ENCODE measurements around the gene DEPDC1B. TPM values are rescaled to one million over a fixed set of nuclear protein-coding genes. Genes with fewer than 3 reads are reported as not detected.
"Not testable (repeated sequence)": the region's sequence is repeated elsewhere in the genome, so short reads cannot be mapped to it uniquely, and the experiment has no call there.

The DEPDC1B gene
- total RNA-seq, 4 donors from 2014 or later, result 2.7 to 3.2 (median 2.9) TPM; not detected in 1

DNA sequence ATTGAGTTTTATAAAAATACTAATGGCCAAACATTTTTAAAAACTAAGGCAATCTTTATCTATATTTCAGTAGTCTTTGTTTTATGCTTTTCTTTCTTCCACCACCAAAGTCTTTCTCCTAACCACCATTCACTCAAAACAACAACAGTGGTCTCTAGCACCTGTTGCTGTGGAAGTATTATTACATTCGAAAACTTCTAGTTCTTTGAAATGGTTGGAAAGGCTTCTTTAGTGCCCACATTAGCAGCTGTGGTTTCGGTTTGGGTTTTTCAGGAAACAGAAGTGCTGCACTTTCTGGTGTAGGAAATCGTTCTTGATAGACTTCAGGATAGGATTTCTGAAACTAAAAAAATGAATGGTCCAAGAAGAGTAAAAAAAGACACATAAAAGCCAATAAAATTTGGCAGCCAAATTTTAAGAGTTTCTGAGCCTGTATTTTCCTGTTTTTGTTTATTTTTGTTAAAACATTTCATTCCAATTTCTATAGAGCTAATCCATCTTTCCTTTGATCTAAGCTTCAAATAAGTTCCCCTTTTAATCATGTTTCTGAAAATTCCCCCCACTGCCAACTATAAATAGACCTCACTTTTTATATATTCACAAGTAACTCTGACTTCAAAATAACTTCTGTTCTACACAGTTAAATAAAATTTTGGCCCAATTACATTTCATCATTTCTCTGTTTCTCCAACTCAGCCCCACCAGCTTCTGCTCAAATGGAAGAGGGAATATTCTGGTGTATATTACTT, 102.2 kb downstream of the DEPDC1B start:
- H3K4me3 ChIP-seq, result no peak overlapping the region
- H3K36me3 ChIP-seq, result no peaks in the 10 kb centered on the region
- H3K4me1 ChIP-seq, result peaks cover 0 to 18% (median 0%) of the 10 kb centered on the region in 4 donors
- no peak for DNase-seq
- H3K9me3 ChIP-seq, result no peaks in the 10 kb centered on the region
- 56 to 79% methylated on average over 3 of the region's 3 CpGs for WGBS, 2 donors (ENCODE audit: low coverage in 1 of 2)
- intact Hi-C loops (cut with DNase I; ENCODE audit: low total_unique reads), result no loop called here
- TF ChIP-seq, protein P1, sequence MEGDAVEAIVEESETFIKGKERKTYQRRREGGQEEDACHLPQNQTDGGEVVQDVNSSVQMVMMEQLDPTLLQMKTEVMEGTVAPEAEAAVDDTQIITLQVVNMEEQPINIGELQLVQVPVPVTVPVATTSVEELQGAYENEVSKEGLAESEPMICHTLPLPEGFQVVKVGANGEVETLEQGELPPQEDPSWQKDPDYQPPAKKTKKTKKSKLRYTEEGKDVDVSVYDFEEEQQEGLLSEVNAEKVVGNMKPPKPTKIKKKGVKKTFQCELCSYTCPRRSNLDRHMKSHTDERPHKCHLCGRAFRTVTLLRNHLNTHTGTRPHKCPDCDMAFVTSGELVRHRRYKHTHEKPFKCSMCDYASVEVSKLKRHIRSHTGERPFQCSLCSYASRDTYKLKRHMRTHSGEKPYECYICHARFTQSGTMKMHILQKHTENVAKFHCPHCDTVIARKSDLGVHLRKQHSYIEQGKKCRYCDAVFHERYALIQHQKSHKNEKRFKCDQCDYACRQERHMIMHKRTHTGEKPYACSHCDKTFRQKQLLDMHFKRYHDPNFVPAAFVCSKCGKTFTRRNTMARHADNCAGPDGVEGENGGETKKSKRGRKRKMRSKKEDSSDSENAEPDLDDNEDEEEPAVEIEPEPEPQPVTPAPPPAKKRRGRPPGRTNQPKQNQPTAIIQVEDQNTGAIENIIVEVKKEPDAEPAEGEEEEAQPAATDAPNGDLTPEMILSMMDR (IDR thresholded peaks at IDR 0.05), result no peak
- TF ChIP-seq EP300 (IDR thresholded peaks at IDR 0.05; ENCODE audit: low read depth), result no peak
- in situ Hi-C loops (cut with MboI; ENCODE audit: low pct_ligation_motif_present in 1 of 4, low pct_unique_long_range_greater_than_20kb in 1 of 4, low sequenced_read_pairs in 3 of 4), result loop anchor here in 1 of 4 donors (25.0 kb wide), 1 partner anchor 785 kb away; no protein-coding TSS in a partner anchor
- H3K27me3 ChIP-seq, result no peaks in the 10 kb centered on the region
- no peak overlapping the region for H3K27ac ChIP-seq

DNA sequence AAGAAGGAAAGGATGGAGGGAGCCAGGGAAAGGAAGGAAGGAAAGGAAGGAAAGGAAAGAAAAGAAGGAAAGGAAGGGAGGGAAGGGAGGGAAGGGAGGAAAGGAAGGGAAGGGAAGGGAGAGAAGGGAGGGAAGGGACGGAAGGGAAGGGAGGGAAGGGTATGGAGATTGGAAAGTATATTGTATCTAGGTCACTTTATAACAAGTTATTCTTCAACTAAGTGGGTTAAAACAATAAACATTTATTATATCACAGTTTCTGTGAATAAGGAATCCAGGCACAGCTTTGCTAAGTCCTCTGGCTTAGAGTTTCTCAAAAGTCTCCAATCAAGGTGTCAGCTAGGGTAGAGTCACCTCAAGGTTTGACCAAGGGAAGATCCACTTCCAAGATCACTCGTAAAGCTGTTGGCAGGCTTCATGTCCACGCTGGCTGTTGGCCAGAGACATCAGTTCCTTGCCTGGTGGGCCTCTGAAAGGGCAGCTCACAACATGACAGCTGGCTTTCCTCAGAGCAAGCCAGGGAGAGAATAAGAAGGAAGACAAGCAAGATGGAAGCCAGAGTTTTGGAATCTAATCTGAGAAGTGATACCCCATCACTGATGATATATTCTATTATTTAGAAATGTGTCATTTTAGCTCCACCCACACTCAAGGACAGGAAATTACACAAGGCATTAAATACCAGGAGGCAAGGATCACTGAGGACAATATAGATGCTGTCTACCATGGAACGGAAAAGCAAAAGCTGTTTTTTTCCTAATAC, 105.1 kb downstream of the DEPDC1B start:
- no peaks in the 10 kb centered on the region for H3K36me3 ChIP-seq
- H3K27me3 ChIP-seq, result no peaks in the 10 kb centered on the region
- no peak overlapping the region for H3K4me3 ChIP-seq
- peak; percentile 10 for DNase-seq
- H3K27ac ChIP-seq, result peak overlapping the region in 1 of 4 donors; percentile 23
- TF ChIP-seq EP300 (IDR thresholded peaks at IDR 0.05; ENCODE audit: low read depth) (no peak), POLR2A (IDR thresholded peaks at IDR 0.05) (no peak), POLR2AphosphoS5 (IDR thresholded peaks at IDR 0.05) (no peak)
- TF ChIP-seq, protein P1 (IDR thresholded peaks at IDR 0.05), result no peak
- no peaks in the 10 kb centered on the region for H3K9me3 ChIP-seq
- H3K4me1 ChIP-seq, result peaks cover 0 to 18% (median 0%) of the 10 kb centered on the region in 4 donors
- intact Hi-C loops (cut with DNase I; ENCODE audit: low total_unique reads), result loop anchor here (1.0 kb wide), 1 partner anchor 33 kb away; no protein-coding TSS in a partner anchor
- in situ Hi-C loops (cut with MboI; ENCODE audit: low pct_ligation_motif_present in 1 of 4, low pct_unique_long_range_greater_than_20kb in 1 of 4, low sequenced_read_pairs in 3 of 4), result loop anchor here in 1 of 4 donors (25.0 kb wide), 1 partner anchor 783 kb away; no protein-coding TSS in a partner anchor
- WGBS, 2 donors (ENCODE audit: low coverage in 1 of 2), result 58 to 77% methylated on average over 3 to 4 of the region's 4 CpGs

DNA sequence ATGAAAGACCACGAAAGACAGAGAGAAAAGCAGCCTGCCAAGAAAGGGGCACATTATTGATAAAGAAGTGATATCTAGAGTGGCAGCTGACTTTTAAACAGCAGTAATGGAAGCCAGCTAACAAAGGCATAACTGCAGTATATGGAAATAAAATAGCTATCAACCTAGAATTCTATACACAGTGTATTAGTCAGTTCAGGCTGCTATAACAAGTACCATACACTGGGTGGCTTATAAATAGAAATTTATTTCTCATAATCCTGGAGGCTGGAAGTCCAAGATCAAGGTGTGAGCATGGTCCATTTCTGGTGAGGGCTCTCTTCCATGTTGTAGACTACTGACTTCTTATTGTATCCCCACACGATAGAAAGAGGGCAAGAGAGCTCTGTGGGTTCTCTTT, 109.8 kb downstream of the DEPDC1B start:
- DNase-seq, result no peak
- no peaks in the 10 kb centered on the region for H3K36me3 ChIP-seq
- H3K27me3 ChIP-seq, result no peaks in the 10 kb centered on the region
- in situ Hi-C loops (cut with MboI; ENCODE audit: low pct_ligation_motif_present in 1 of 4, low pct_unique_long_range_greater_than_20kb in 1 of 4, low sequenced_read_pairs in 3 of 4) (loop anchor here in 1 of 4 donors (25.0 kb wide), 1 partner anchor 778 kb away; no protein-coding TSS in a partner anchor), intact Hi-C loops (cut with DNase I; ENCODE audit: low total_unique reads) (no loop called here)
- peaks cover 0 to 15% (median 6%) of the 10 kb centered on the region in 4 donors for H3K4me1 ChIP-seq
- whole genome bisulfite sequencing, 2 donors (ENCODE audit: low coverage in 1 of 2), result 100% methylated on average over 1 to 2 of the region's 2 CpGs
- H3K4me3 ChIP-seq, result no peak overlapping the region
- H3K9me3 ChIP-seq, result no peaks in the 10 kb centered on the region
- TF ChIP-seq POLR2A (IDR thresholded peaks at IDR 0.05) (no peak), EP300 (IDR thresholded peaks at IDR 0.05; ENCODE audit: low read depth) (no peak), POLR2AphosphoS5 (IDR thresholded peaks at IDR 0.05) (no peak)
- TF ChIP-seq, protein P1 (IDR thresholded peaks at IDR 0.05), result no peak
- H3K27ac ChIP-seq, result no peak overlapping the region

DNA sequence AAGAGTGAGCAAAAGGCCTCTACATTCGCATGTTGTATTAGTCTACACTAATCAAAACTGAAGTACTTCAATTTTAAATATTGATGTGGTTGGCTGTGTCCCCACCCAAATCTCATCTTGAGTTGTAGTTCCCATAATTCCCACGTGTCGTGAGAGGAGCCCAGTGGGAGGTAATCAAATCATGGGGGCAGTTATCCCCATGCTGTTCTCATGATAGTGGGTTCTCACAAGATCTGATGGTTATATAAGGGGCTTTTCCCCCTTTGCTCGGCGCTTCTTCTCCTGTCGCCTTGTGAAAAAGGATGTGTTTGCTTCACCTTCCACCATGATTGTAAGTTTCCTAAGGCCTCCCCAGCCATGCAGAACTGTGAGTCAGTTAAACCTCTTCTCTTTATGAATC, 112.7 kb downstream of the DEPDC1B start:
- not testable (repeated sequence) for H3K36me3 ChIP-seq, H3K4me1 ChIP-seq, DNase-seq, H3K4me3 ChIP-seq, H3K27me3 ChIP-seq, H3K27ac ChIP-seq, H3K9me3 ChIP-seq
- intact Hi-C loops (cut with DNase I; ENCODE audit: low total_unique reads), result loop anchor here (10.0 kb wide), 1 partner anchor 773 kb away; no protein-coding TSS in a partner anchor
- WGBS, 2 donors (ENCODE audit: low coverage in 1 of 2), result 93 to 95% methylated on average over 1 to 6 of the region's 6 CpGs
- in situ Hi-C loops (cut with MboI; ENCODE audit: low pct_ligation_motif_present in 1 of 4, low pct_unique_long_range_greater_than_20kb in 1 of 4, low sequenced_read_pairs in 3 of 4), result loop anchor here in 2 of 4 donors (10.0 to 25.0 kb wide), 2 partner anchors 775 to 783 kb away; no protein-coding TSS in a partner anchor
